Gastroesophageal sphincter (tissue), 4 donors: ENCODE results near the gene NR6A1. TPM values are rescaled to one million over a fixed set of nuclear protein-coding genes. Genes with fewer than 3 reads are reported as not detected.

Experiments
- ATAC-seq: fragments of 150-250 bp; one replicate; pipeline ENCODE4 v1.9.1; 2016; ENCODE audit warnings: mild to moderate bottlenecking, moderate library complexity
- H3K27ac ChIP-seq, 4 donors: fragments of 200-600 bp; sonication (generic) in 3 of 4; 1 replicate in 3 of 4; 2 replicates in 1 of 4; pipeline ENCODE4 v1.5.1; 2016 to 2019
- H3K27me3 ChIP-seq: fragments of 200-600 bp; sonication (generic); one replicate; pipeline ENCODE4 v1.5.1; 2019
- H3K36me3 ChIP-seq, 2 donors: fragments of 200-600 bp; sonication (generic); one replicate each; pipeline ENCODE4 v1.5.1; 2019; ENCODE audit warnings: control low read depth in 1 of 2
- H3K4me1 ChIP-seq, 3 donors: fragments of 200-600 bp; sonication (generic); 1 replicate in 2 of 3; 2 replicates in 1 of 3; pipeline ENCODE4 v1.5.1; 2016 to 2019; ENCODE audit warnings: control low read depth in 2 of 3
- H3K4me3 ChIP-seq, 2 donors: fragments of 200-600 bp; sonication (generic); one replicate each; pipeline ENCODE4 v1.5.1; 2019; ENCODE audit warnings: mild to moderate bottlenecking in 1 of 2, moderate library complexity in 1 of 2
- H3K9me3 ChIP-seq, 3 donors: fragments of 200-600 bp; sonication (generic); one replicate each; pipeline ENCODE4 v1.5.1; 2017 to 2019; ENCODE audit warnings: control low read depth in 2 of 3
- EP300 ChIP-seq: sonication (generic); formaldehyde crosslinking; IDR thresholded peaks from one replicate; pipeline ENCODE4 v1.6.1; 2017; ENCODE audit warnings: antibody characterized with exemption, mild to moderate bottlenecking
- POLR2A ChIP-seq, 2 donors: fragments of 450-650 bp; IDR thresholded peaks; one replicate each; pipeline ENCODE4 v1.6.1; 2017; ENCODE audit warnings: antibody characterized with exemption in 2 of 2, mild to moderate bottlenecking in 2 of 2, moderate library complexity in 1 of 2
- POLR2AphosphoS5 ChIP-seq: sonication (generic); formaldehyde crosslinking; IDR thresholded peaks from one replicate; pipeline ENCODE4 v1.6.1; 2017; ENCODE audit warnings: antibody characterized with exemption
- WGBS, 2 donors: methylation state at CpG; one replicate each; pipeline ENCODE4 v1.1.5; 2018; ENCODE audit warnings: low coverage in 1 of 2; 5-methylcytosine and 5-hydroxymethylcytosine counted together
- total RNA-seq, 4 donors: library from RNA; depleted of rRNA; stranded (reverse); fragments of >200 nt; gene quantifications; one replicate each; pipeline ENCODE4 v1.1.0, GENCODE V29; 2016
- TF ChIP-seq, protein P1 (sequence below), 4 experiments: fragments of 200-600 bp in 2 of 4; fragments of 450-650 bp in 2 of 4; sonication (generic) in 1 of 4; IDR thresholded peaks; one replicate each; pipeline ENCODE4 v1.5.1; 2017 to 2019; ENCODE audit warnings: antibody characterized with exemption in 4 of 4, mild to moderate bottlenecking in 2 of 4, moderate library complexity in 2 of 4

NR6A1 gene
- total RNA-seq, 4 donors from 2014 or later: 0.16 to 4.4 (median 0.62) TPM

GRCh38 chr9:124505901-124506346 is 265.2 kb downstream of the NR6A1 start:
- Histone ChIP-seq H3K9me3 (no peaks in the 10 kb centered on the region), H3K27ac (no peak overlapping the region), H3K4me1 (peaks cover 0 to 24% (median 13%) of the 10 kb centered on the region in 3 donors), H3K27me3 (peaks cover 65% of the 10 kb centered on the region), H3K4me3 (no peak overlapping the region), H3K36me3 (no peaks in the 10 kb centered on the region)
- ATAC-seq: no peak
- TF ChIP-seq, protein P1, sequence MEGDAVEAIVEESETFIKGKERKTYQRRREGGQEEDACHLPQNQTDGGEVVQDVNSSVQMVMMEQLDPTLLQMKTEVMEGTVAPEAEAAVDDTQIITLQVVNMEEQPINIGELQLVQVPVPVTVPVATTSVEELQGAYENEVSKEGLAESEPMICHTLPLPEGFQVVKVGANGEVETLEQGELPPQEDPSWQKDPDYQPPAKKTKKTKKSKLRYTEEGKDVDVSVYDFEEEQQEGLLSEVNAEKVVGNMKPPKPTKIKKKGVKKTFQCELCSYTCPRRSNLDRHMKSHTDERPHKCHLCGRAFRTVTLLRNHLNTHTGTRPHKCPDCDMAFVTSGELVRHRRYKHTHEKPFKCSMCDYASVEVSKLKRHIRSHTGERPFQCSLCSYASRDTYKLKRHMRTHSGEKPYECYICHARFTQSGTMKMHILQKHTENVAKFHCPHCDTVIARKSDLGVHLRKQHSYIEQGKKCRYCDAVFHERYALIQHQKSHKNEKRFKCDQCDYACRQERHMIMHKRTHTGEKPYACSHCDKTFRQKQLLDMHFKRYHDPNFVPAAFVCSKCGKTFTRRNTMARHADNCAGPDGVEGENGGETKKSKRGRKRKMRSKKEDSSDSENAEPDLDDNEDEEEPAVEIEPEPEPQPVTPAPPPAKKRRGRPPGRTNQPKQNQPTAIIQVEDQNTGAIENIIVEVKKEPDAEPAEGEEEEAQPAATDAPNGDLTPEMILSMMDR (IDR thresholded peaks at IDR 0.05): no peak
- TF ChIP-seq POLR2AphosphoS5: no peak
- no peak for TF ChIP-seq EP300
- no peak for TF ChIP-seq POLR2A (IDR thresholded peaks at IDR 0.05)
- WGBS, 2 donors: 70 to 80% methylated on average over 3 to 5 of the region's 19 CpGs

- Histone ChIP-seq H3K9me3 (no peaks in the 10 kb centered on the region), H3K4me1 (peaks cover 0 to 24% (median 13%) of the 10 kb centered on the region in 3 donors), H3K36me3 (no peaks in the 10 kb centered on the region), H3K27me3 (peaks cover 70% of the 10 kb centered on the region), H3K27ac (no peak overlapping the region), H3K4me3 (peak overlapping the region in 1 of 2 donors; percentile 35)
- TF ChIP-seq POLR2AphosphoS5: no peak
- TF ChIP-seq, protein P1 (IDR thresholded peaks at IDR 0.05): no peak
- no peak for TF ChIP-seq POLR2A (IDR thresholded peaks at IDR 0.05)
- no peak for TF ChIP-seq EP300
- no CpG with 5 or more reads among the region's 69 CpGs for WGBS, 2 donors
- ATAC-seq: no peak
These were observed 265.9 kb downstream of the NR6A1 start for GRCh38 chr9:124505006-124505900.

GRCh38 chr9:124504530-124505005 is 266.5 kb downstream of the NR6A1 start:
- H3K36me3 ChIP-seq: no peaks in the 10 kb centered on the region
- H3K4me1 ChIP-seq: peaks cover 0 to 24% (median 13%) of the 10 kb centered on the region in 3 donors
- no peaks in the 10 kb centered on the region for H3K9me3 ChIP-seq
- H3K27ac ChIP-seq: no peak overlapping the region
- TF ChIP-seq, protein P1 (IDR thresholded peaks at IDR 0.05): no peak
- ATAC-seq: no peak
- peaks cover 77% of the 10 kb centered on the region for H3K27me3 ChIP-seq
- H3K4me3 ChIP-seq: peak overlapping the region in 1 of 2 donors; percentile 35
- WGBS, 2 donors: no CpG with 5 or more reads among the region's 81 CpGs

DNA sequence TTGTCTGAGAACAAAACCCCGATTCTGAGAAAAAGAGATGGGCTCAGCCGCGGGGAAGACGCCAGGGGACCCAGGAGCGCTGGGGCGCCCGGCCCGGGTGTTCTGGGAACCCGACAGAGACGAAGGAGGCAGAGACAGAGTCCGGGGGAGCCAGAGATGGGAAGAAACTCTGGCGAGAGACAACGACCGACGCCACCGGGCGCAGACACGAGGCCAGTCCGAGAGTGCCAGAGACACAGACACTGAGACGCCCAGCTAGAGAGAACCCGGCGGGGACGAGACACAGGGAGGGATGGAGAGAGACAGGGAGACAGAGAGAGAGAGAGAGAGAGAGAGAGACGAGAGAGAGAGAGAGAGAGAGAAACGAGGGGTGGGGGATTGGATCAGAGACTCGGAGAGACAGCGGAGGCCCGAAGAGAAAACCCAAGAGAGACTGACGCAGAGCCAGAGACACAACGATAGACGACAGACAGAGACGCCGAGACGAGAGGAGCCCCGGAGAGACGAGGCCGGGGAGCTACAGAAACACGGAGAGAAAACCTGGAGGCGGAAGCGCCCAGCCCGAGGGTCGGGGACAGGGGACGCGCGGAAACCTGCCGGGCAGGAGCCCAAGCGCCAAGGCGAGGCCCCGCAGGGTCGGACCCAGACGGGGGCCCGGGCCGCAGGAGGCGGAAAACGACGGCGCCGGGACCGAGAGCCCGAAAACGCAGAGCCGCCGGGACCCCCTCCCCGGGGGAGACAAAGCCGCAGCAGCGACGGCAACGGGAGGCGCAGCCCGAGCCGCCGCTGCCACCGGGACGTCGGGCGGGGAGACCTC is 267.2 kb downstream of the NR6A1 start:
- H3K27ac ChIP-seq: no peak overlapping the region
- H3K27me3 ChIP-seq: peaks cover 83% of the 10 kb centered on the region
- ATAC-seq: no peak
- no peak for TF ChIP-seq POLR2A (IDR thresholded peaks at IDR 0.05)
- TF ChIP-seq, protein P1 (IDR thresholded peaks at IDR 0.05): no peak
- H3K36me3 ChIP-seq: no peaks in the 10 kb centered on the region
- H3K4me3 ChIP-seq: peak overlapping the region in 1 of 2 donors; percentile 35
- no peaks in the 10 kb centered on the region for H3K9me3 ChIP-seq
- peaks cover 0 to 24% (median 13%) of the 10 kb centered on the region in 3 donors for H3K4me1 ChIP-seq
- 7 to 8% methylated on average over 23 to 29 of the region's 76 CpGs for WGBS, 2 donors
